ENCODE data around the gene NFATC4.

DNA sequence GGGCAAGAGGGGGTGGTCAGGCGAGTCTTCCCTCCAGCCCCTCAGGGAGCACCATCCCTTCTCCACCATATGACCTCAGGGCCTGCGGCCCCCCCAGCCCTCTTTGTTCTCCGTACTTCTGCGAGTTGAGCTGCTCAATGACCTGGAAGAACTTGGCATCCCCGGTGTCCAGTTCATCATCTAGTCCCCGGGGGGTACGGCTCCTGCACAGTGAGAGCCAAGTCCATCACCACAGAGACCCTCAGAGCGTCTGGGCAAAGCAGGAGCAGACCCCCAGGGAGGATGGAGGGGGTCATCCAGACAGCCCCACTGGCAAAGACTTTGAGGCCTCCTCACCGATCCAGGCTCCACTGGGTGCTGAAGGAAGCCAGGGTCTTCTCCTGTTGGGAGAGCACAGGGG is 42.0 kb upstream of the NFATC4 start:
- TF ChIP-seq ZSCAN5A (tag by site-specific recombination; IDR thresholded peaks at IDR 0.05) (no peak), MYNN (tag by site-specific recombination; IDR thresholded peaks at IDR 0.05; ENCODE audit: borderline replicate concordance) (no peak), ZBTB48 (tag by site-specific recombination; IDR thresholded peaks at IDR 0.05) (no peak), ZNF596 (tag by site-specific recombination; IDR thresholded peaks at IDR 0.05) (no peak)
- TF ChIP-seq, protein P1, sequence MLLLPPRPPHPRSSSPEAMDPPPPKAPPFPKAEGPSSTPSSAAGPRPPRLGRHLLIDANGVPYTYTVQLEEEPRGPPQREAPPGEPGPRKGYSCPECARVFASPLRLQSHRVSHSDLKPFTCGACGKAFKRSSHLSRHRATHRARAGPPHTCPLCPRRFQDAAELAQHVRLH (tag by site-specific recombination; IDR thresholded peaks at IDR 0.05), result no peak
- TF ChIP-seq, protein P2, sequence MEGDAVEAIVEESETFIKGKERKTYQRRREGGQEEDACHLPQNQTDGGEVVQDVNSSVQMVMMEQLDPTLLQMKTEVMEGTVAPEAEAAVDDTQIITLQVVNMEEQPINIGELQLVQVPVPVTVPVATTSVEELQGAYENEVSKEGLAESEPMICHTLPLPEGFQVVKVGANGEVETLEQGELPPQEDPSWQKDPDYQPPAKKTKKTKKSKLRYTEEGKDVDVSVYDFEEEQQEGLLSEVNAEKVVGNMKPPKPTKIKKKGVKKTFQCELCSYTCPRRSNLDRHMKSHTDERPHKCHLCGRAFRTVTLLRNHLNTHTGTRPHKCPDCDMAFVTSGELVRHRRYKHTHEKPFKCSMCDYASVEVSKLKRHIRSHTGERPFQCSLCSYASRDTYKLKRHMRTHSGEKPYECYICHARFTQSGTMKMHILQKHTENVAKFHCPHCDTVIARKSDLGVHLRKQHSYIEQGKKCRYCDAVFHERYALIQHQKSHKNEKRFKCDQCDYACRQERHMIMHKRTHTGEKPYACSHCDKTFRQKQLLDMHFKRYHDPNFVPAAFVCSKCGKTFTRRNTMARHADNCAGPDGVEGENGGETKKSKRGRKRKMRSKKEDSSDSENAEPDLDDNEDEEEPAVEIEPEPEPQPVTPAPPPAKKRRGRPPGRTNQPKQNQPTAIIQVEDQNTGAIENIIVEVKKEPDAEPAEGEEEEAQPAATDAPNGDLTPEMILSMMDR (tag by site-specific recombination; IDR thresholded peaks at IDR 0.05), result no peak
- TF ChIP-seq, protein P3, sequence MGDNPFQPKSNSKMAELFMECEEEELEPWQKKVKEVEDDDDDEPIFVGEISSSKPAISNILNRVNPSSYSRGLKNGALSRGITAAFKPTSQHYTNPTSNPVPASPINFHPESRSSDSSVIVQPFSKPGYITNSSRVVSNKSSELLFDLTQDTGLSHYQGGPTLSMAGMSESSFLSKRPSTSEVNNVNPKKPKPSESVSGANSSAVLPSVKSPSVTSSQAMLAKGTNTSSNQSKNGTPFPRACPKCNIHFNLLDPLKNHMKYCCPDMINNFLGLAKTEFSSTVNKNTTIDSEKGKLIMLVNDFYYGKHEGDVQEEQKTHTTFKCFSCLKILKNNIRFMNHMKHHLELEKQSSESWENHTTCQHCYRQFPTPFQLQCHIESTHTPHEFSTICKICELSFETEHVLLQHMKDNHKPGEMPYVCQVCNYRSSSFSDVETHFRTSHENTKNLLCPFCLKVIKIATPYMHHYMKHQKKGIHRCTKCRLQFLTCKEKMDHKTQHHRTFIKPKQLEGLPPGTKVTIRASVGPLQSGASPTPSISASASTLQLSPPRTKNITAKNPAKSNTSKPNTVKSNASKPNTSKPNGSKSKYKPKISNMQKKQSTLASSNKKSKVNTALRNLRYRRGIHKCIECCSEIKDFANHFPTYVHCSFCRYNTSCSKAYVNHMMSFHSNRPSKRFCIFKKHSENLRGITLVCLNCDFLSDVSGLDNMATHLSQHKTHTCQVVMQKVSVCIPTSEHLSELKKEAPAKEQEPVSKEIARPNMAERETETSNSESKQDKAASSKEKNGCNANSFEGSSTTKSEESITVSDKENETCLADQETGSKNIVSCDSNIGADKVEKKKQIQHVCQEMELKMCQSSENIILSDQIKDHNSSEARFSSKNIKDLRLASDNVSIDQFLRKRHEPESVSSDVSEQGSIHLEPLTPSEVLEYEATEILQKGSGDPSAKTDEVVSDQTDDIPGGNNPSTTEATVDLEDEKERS (tag by site-specific recombination; IDR thresholded peaks at IDR 0.05), result no peak

Data from HEK293 (cell line).